ENCODE measurements around the gene ACSS1.

The ACSS1 gene

GRCh38 chr20:25063546-25063945, 5.6 kb upstream of the ACSS1 start:
- no peak for TF ChIP-seq ZC3H10 (CRISPR knock-in tag; IDR thresholded peaks at IDR 0.05)
- no peak for TF ChIP-seq CSRNP3 (CRISPR knock-in tag; IDR thresholded peaks at IDR 0.05)
- no peak for TF ChIP-seq CREB5 (CRISPR knock-in tag; IDR thresholded peaks at IDR 0.05; ENCODE audit: low read depth)
- TF ChIP-seq POU6F1 (CRISPR knock-in tag; IDR thresholded peaks at IDR 0.05; ENCODE audit: borderline replicate concordance, low read depth): no peak
- TF ChIP-seq TCF4 (CRISPR knock-in tag; IDR thresholded peaks at IDR 0.05; ENCODE audit: borderline replicate concordance): no peak
- no peak for TF ChIP-seq ISL1 (CRISPR knock-in tag; IDR thresholded peaks at IDR 0.05)
- no peak for TF ChIP-seq ZFP3 (CRISPR knock-in tag; IDR thresholded peaks at IDR 0.05)
- TF ChIP-seq RARB (CRISPR knock-in tag; IDR thresholded peaks at IDR 0.05): no peak
- TF ChIP-seq TOX (CRISPR knock-in tag; IDR thresholded peaks at IDR 0.05; ENCODE audit: borderline replicate concordance): no peak
- TF ChIP-seq ZNF8 (CRISPR knock-in tag; IDR thresholded peaks at IDR 0.05): no peak
- TF ChIP-seq, protein P1, sequence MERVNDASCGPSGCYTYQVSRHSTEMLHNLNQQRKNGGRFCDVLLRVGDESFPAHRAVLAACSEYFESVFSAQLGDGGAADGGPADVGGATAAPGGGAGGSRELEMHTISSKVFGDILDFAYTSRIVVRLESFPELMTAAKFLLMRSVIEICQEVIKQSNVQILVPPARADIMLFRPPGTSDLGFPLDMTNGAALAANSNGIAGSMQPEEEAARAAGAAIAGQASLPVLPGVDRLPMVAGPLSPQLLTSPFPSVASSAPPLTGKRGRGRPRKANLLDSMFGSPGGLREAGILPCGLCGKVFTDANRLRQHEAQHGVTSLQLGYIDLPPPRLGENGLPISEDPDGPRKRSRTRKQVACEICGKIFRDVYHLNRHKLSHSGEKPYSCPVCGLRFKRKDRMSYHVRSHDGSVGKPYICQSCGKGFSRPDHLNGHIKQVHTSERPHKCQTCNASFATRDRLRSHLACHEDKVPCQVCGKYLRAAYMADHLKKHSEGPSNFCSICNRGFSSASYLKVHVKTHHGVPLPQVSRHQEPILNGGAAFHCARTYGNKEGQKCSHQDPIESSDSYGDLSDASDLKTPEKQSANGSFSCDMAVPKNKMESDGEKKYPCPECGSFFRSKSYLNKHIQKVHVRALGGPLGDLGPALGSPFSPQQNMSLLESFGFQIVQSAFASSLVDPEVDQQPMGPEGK (CRISPR knock-in tag; IDR thresholded peaks at IDR 0.05; ENCODE audit: borderline replicate concordance): no peak
- ATAC-seq: no peak

GRCh38 chr20:25062841-25063240, 4.9 kb upstream of the ACSS1 start:
- no peak for ATAC-seq
- TF ChIP-seq TCF4 (CRISPR knock-in tag; IDR thresholded peaks at IDR 0.05; ENCODE audit: borderline replicate concordance): no peak
- TF ChIP-seq PPARA (CRISPR knock-in tag; IDR thresholded peaks at IDR 0.05; ENCODE audit: borderline replicate concordance): no peak
- TF ChIP-seq ZNF565 (CRISPR knock-in tag; conservative IDR thresholded peaks at IDR 0.05; ENCODE audit: low read depth): no peak
- no peak for TF ChIP-seq RARB (CRISPR knock-in tag; IDR thresholded peaks at IDR 0.05)
- TF ChIP-seq BACH2 (CRISPR knock-in tag; IDR thresholded peaks at IDR 0.05; ENCODE audit: borderline replicate concordance): no peak
- TF ChIP-seq, protein P1 (CRISPR knock-in tag; IDR thresholded peaks at IDR 0.05; ENCODE audit: borderline replicate concordance): no peak
- TF ChIP-seq CSRNP3 (CRISPR knock-in tag; IDR thresholded peaks at IDR 0.05): no peak
- TF ChIP-seq ESRRG (CRISPR knock-in tag; IDR thresholded peaks at IDR 0.05): no peak

DNA sequence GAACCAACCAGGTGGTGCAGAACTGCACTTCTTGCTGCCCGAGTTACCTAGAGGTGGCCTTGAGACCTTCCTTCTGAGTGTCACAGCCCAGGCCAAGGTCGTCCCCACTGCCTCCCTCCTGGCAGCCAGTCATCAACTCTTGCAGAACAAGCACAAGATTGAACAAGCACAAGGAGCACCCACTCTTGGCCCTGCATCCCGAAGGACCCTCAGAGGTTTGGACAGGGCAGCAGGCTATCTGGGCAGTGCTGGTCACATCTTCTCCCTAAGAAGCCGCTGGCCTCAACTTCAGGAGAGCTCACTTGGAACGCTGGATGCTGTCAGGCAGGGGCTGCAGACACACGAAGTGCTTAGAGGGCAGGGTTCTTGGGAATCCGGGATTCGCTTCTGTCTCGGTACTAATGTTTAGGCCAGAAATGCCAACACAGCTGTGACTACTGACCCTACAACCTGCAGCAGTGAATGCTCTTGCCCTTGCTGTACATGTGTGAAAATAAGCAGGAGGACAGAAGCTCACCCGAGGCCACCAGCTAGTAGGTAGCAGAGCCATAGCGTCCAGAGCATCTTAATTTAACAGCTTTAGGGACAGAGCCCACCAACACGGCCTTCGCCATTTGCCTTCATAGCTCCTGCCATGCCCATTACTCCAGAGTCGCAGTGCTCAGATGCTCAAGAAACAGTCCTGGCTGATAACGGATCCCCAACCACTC, 4.0 kb upstream of the ACSS1 start:
- ATAC-seq: no peak
- TF ChIP-seq ISL1 (CRISPR knock-in tag; IDR thresholded peaks at IDR 0.05) (no peak), GLIS3 (CRISPR knock-in tag; IDR thresholded peaks at IDR 0.05) (no peak), ZC3H10 (CRISPR knock-in tag; IDR thresholded peaks at IDR 0.05) (no peak), TOX (CRISPR knock-in tag; IDR thresholded peaks at IDR 0.05; ENCODE audit: borderline replicate concordance) (no peak), SNAI2 (CRISPR knock-in tag; IDR thresholded peaks at IDR 0.05) (no peak), ZNF8 (CRISPR knock-in tag; IDR thresholded peaks at IDR 0.05) (no peak), TCF4 (CRISPR knock-in tag; IDR thresholded peaks at IDR 0.05; ENCODE audit: borderline replicate concordance) (no peak)

All from SK-N-SH treated with all-trans-retinoic acid at 6 μM for 48 hours (cell line).